ENCODE results near the gene HMGN5.

Gene HMGN5, protein sequence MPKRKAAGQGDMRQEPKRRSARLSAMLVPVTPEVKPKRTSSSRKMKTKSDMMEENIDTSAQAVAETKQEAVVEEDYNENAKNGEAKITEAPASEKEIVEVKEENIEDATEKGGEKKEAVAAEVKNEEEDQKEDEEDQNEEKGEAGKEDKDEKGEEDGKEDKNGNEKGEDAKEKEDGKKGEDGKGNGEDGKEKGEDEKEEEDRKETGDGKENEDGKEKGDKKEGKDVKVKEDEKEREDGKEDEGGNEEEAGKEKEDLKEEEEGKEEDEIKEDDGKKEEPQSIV

GRCh38 chrX:81201671-81202455 lies at the start of gene HMGN5, which contains the start of gene SH3BGRL:
Gene HMGN5 (minus strand): TSS chrX:81201913. CDS start chrX:81121549, 80,364 bp downstream.
Gene SH3BGRL (plus strand): TSS chrX:81202102. CDS start chrX:81202201, 99 bp downstream.
- peak in 55 of 56 donors; percentile 5 to 71 (median 39) for DNase-seq

DNA sequence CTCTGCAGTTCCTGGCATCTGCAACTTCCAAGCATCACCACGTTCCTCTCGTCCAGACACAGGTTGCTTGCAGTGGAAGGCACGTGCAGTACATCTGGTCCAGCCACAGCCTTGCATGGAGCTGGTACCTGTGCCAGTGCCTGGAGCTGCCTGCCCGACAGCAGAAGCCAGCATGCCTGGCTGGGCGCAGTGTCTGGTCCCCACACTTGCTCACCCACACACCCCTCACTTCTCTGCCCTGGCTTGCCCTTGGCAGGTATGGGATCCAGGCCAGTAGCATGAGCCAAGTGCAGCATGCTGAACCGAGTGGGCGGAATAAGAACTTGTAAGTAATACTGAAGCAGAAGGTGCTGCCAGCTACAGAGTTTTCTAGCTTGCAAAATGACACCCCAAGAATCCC lies 40.0 kb upstream of the HMGN5 start:
- DNase-seq, result no peak

- no peak for DNase-seq
These were observed 39.1 kb upstream of the HMGN5 start for GRCh38 chrX:81240701-81241331.

DNA sequence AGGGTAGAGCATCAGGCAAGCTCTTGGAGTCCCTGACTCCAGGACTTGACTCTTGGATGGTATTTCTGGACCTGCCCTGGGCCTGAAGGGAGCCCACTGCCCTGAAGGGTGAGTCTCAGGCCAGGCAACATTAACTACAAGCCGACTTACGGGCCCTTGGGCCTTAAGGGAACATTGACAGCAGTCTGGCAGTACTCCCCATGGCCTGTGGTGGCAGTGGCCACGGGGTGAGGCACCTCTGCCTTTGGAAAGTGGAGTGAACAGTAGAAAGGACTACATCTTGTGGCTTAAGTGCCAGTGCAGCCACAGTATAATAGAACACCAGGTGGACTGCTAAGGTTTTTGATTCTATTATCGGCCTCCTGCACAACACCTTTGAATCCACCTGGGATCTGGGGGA lies 36.5 kb upstream of the HMGN5 start:
- no peak for DNase-seq

GRCh38 chrX:81237516-81237915 lies 35.8 kb upstream of the HMGN5 start:
- no peak for DNase-seq

- DNase-seq, result no peak
These were observed 30.5 kb upstream of the HMGN5 start for GRCh38 chrX:81232218-81232617.

DNA sequence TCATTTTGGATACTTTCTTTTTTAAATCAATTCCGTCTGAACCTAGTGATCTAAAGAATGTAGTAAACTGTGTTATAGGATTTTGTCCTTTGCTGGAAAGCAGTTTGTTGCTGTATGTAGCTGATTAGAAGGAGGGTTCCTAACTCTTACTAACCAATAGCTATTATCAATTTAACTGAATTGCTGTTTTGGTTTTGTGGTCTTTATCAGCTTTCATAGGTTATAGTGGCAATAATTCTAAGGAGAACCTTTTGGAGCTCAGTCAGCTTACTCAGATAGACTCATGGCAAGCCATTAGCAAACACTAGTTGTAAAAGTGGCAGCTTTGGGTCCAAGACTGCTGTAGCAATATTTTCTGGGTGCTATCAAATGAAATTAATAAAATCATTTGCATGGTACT lies 29.8 kb upstream of the HMGN5 start:
- DNase-seq, result no peak

DNA sequence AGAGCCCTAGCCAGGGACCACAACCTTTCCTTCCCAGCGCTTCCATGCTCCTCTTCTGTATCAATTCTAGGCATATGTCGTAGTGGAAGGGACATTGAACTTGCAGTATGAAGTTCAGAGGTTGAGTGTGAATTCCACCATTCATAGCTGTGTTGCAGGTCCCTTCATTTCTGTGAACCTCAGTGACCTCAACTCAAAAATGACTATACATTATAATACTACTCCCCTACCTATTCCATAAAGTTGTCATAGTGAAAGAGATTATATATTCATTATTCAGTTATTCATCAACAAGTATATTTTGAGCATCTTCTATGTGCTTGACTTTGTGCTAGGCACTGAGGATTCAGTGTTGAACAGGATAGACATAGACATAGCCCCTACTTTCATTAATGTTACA lies 28.2 kb upstream of the HMGN5 start:
- DNase-seq, result no peak

DNA sequence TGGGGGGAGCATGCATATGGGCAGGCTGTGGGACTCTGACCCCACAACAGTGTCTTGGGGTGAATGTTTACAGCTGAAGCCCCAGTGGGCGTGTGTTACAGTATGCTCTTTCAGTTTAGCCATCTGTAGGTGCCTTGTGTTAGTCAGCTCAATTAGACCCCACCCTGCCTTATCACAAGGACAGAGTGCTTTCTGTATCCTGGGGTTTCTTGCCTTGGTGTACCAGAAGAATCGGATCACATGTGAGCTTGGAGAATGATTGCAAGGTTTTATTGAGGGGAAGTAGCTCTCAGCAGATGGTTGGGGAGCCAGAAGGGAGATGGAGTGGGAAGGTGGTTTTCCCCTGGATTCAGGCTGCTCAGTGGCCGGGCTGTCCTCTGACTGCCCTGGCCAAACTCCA lies 27.5 kb upstream of the HMGN5 start:
- no peak for DNase-seq

GRCh38 chrX:81215685-81216084 lies 14.0 kb upstream of the HMGN5 start:
- no peak for DNase-seq

GRCh38 chrX:81208916-81209315 lies 7.2 kb upstream of the HMGN5 start:
- DNase-seq, result no peak

DNA sequence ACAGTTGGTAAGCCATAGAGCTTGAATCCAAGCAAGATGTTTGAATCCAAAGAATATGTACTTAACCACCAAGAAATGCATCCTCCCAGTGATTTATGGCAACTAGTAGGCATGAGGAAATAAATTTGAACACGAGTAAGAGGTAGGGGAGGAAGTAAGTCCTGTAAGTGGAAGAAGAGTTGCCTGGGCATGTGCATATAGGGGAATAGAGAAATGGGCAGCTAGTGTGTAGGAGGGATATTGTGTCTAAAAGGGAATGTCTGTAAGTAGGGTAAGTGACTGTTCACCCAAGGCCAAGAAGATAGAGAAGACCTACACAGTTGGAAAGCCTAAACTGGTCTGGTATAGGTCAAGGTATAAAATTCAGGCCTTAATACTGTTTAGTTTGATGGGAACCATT lies 4.8 kb upstream of the HMGN5 start:
- DNase-seq, result no peak

DNA sequence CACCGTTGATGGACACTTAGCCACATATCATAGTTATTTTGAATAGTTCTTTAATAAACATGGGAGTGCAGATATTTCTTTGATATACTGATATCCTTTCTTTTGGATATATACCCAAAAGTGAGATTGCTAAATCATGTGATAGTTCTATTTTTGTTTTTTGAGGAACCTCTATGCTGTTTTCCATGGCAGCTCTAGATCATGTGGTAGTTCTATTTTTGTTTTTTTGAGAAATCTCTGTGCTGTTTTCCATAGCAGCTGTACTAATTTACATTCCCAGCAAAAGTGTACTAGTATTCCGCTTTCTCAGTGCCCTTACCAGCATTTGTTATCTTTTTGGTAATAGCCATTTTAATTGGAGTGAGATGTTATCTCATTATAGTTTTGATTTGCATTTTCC lies 3.8 kb upstream of the HMGN5 start:
- DNase-seq, result no peak

- peak in 1 of 56 donors; percentile 0 for DNase-seq
These were observed 1.2 kb upstream of the HMGN5 start for GRCh38 chrX:81202943-81203342.

GRCh38 chrX:81202456-81202819 lies 725 bp upstream of the HMGN5 start:
- peak in 7 of 56 donors; percentile 0 to 47 (median 14) for DNase-seq

GRCh38 chrX:81201071-81201470 lies 642 bp downstream of the HMGN5 start:
- DNase-seq, result no peak

DNA sequence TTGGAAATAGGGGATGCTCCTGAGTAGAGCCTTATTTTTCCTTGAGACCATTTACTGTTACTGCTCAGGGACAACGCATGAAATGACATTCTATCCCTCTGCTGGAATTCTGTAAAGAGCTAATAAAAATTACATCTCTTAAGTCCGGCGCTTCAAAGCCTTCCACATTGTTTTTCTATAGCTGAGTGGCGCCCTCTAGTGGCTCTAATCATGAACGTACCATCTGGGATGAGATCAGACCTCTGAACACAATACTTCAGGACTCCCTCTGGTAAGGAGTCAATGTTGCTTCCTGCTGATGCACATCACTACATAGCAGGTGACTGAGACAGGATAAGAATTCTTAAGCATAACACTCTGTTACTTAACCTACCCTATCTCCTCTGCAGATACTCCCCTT lies 6.0 kb downstream of the HMGN5 start:
- peak in 25 of 56 donors; percentile 0 to 68 (median 3) for DNase-seq

GRCh38 chrX:81195259-81195658 lies 6.5 kb downstream of the HMGN5 start:
- no peak for DNase-seq

- DNase-seq, result no peak
These were observed 27.4 kb downstream of the HMGN5 start for GRCh38 chrX:81174286-81174685.

DNA sequence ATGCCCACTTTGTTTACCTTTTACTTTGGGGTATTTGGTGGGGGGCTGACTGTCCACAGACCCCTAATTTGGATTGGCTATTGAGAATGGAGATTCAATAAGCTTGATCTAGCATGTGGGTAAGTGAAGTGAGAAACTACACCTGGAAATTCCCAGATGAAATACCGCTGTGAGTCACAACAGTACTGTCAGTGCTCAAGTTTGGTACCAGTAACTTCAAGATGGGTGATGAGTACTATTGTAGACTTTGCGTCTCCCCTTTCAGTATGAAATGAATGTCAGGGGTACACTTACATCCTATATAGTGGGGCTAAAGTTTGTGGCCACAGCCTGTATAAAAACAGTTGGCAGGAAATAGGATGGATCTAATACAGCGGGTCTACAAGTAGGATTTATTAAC lies 33.3 kb downstream of the HMGN5 start:
- no peak for DNase-seq

- peak; percentile 0 to 92 (median 68) for DNase-seq
These were observed 80.0 kb downstream of the HMGN5 start for GRCh38 chrX:81121513-81122363.

All from amygdala (tissue), 56 donors.